ENCODE measurements around the gene RIPK3.

DNA sequence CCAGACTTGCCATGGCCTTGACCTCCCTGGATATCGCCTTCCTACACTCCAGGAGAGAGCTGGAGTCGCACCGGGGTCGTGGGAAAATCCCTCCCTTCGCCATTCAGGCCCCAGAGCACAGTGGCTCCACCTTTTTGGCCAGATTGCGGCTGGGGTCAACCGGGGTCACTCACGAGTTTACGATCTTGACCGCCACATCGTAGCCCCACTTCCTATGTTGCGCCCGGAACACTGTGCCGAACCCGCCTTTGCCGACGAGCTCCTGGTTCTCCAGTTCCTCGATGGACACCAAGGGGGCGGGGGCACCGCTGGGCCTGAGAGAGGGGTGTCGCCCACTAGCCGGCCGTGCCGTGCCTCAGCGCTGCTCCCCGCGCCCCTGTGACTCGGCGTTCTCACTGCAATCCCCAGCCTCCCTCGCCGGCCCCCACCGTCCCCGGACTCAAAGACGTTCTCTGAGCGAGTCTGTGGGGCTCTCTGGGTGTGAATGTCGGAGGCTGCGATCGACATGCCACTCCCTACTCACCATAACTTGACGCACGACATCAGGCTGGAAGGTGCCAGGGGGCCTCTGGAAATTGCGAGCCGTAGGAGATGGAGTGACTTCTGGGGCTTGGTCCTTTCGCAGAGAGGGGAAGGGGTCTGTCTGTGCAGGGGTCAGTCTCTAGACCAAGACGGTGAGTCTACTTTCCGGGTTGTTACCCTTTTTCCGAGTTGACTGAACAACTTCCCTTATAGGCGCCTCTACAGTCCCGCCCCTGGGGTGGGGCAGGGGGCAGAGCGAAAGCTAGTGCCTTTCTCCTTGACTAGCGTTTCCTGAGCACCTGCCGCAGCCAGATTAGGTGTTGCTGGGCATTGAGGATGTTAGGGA lies at the start of gene RIPK3:
- TF ChIP-seq CTCF (IDR thresholded peaks at IDR 0.05; ENCODE audit: poor library complexity) = no peak
- no peak for TF ChIP-seq EZH2phosphoT487 (IDR thresholded peaks at IDR 0.05; ENCODE audit: low read depth, severe bottlenecking, unreplicated experiment)
- TF ChIP-seq EZH2 (IDR thresholded peaks at IDR 0.05; ENCODE audit: borderline replicate concordance) = no peak
